Psoas muscle (tissue), 8 donors: Measurements from ENCODE around the gene SYNC. TPM values are rescaled to one million over a fixed set of nuclear protein-coding genes. Genes with fewer than 3 reads are reported as not detected.

Experiments
- ATAC-seq, 4 donors: fragments of 200-7000 bp; cut with Tn5 transposase; one replicate each; pipeline ENCODE4 v1.9.1; 2020; ENCODE audit warnings: moderate library complexity in 3 of 4, mild to moderate bottlenecking in 2 of 4
- DNase-seq, 2 donors: peaks; one replicate each; pipeline ENCODE4 v3.0.0-alpha.2; 2020
- H3K27ac ChIP-seq: fragments of 200-600 bp; one replicate; pipeline ENCODE4 v1.8.0; 2022
- H3K27me3 ChIP-seq, 3 donors: fragments of 200-600 bp in 1 of 3; one replicate each; pipeline versions ENCODE4 v1.6.1 to v1.8.0; 2013 to 2022; ENCODE audit warnings: low read length in 2 of 3, mild to moderate bottlenecking in 2 of 3, moderate library complexity in 1 of 3; ENCODE audit not compliant: insufficient read depth in 3 of 3
- H3K36me3 ChIP-seq, 2 donors: fragments of 200-600 bp in 1 of 2; one replicate each; pipeline versions ENCODE4 v1.6.1 to v1.8.0; 2013 to 2022; ENCODE audit warnings: low read depth in 1 of 2, mild to moderate bottlenecking in 1 of 2, moderate library complexity in 1 of 2; ENCODE audit not compliant: insufficient read depth in 1 of 2
- H3K4me1 ChIP-seq: fragments of 200-600 bp; one replicate; pipeline ENCODE4 v1.8.0; 2022
- H3K4me3 ChIP-seq: fragments of 200-600 bp; one replicate; pipeline ENCODE4 v1.8.0; 2022; ENCODE audit warnings: mild to moderate bottlenecking
- H3K9me3 ChIP-seq: fragments of 200-600 bp; one replicate; pipeline ENCODE4 v1.8.0; 2022
- WGBS, 3 donors: extraction: QIAGEN DNeasy Blood & Tissue Kit; methylation state at CpG; one replicate each; pipeline versions ENCODE4 v1.1.6 to v1.1.7; 2013; 5-methylcytosine and 5-hydroxymethylcytosine counted together
- intact Hi-C, 2 donors: fragments of 100-400 bp; cut with DNase I; formaldehyde crosslinking; loops; one replicate each; pipeline versions ENCODE4 v1.11.0 to v1.14.2; 2022
- polyA plus RNA-seq, 3 donors: library from polyadenylated mRNA; stranded (reverse); fragments of 200-250 nt; gene quantifications; one replicate each; pipeline ENCODE4 v1.2.3, GENCODE V29; 2013
- total RNA-seq, 4 donors: library from RNA; stranded (reverse); fragmentation: NEBNext Ultra II Directional in 2 of 4; extraction: Animal tissue kit (Norgen Biotek cat#: 25700) in 2 of 4; gene quantifications; one replicate each; pipeline versions ENCODE4 v1.2.1 to v1.2.4, GENCODE V29; 2021 to 2023
- TF ChIP-seq, protein P1 (sequence below): fragments of 200-600 bp; IDR thresholded peaks from one replicate; pipeline ENCODE4 v1.8.0; 2022; ENCODE audit warnings: antibody characterized with exemption
- donor health status: healthy with polysubstance abuse.
- donor health status: DM: no; HTN: no; CAD: no; lungs with moderate emphysema.
- donor health status: Bipolar disorder and iron deficiency.
- donor health status: healthy.
- donor health status: DM: yes; HTN: yes; CAD: no.
- donor health status: DM: no; HTN: no; CAD: no.
- donor health status: DM: no; HTN: no; CAD: no.
- donor health status: DM: yes; HTN: yes; CAD: no.

The SYNC gene
- total and polyA plus RNA-seq, 7 donors: 40.4 to 82.5 (median 52.6) TPM

DNA sequence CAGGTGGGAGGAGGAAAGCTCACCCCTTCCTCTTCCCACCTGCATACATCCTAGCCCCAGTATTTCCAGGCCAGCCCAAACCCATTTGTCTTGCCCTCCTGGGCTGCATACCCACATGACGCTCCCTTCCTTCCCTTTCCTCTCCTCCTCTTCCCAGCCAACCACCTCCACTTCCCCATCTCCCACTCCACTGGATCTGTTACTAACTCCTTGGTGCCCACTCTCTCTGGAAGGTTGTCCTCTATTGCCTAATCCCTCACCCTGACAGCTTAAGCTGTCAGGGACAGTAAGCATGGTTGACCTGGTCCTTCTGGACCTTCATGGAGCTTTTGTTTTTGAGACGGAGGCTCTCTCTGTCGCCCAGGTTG, 23.0 kb upstream of the SYNC start:
- no peak overlapping the region for H3K27ac ChIP-seq

DNA sequence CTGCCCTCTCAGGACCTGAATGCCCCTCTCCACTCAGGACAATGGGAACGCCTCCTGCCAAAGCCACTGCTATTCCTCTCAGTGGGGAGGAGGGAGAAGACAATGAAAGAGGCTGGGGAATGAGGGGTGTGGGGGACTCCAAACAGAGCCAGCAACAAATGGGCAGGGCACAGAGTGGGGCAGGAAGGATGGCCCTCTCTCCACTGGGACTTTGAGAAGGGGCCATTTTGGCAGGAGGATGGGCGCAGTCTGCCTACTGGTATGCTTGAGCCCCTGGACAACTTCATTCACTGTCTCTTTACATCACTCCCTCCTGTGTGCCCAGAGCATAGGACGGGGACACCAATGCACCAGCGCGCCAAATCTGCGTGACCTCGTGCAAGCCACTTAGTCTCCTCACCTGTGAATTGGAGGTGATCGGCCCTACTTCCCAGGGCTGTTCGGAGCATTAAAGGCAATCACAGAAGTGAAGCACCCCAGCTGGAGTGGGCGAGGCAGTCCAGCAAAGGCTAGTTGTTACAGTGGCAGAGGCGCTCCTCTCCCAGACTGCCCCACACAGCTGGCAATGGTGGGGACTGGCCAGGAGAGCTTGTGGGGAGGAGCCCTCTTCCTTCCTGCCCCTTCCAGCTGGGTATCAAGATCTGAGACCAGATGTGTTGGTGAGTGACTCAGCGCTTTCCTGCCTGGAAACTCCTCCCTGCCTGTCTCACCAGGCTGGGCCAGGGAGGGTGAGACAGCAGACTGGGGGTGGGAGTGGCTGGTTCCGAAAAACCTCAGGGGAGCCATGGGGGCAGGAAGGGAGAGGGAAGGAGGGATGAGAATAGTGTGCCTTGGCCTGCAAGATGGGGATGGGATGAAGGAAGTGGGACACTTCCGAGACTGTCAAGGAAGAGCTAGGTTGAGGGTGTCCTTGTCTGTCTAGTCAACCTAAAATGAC, 22.4 kb upstream of the SYNC start:
- H3K9me3 ChIP-seq: no peaks in the 10 kb centered on the region
- DNase-seq (peak; percentile 70 to 74), ATAC-seq (peak; percentile 60 to 86 (median 80))
- peaks cover 7% of the 10 kb centered on the region for H3K4me1 ChIP-seq
- H3K4me3 ChIP-seq: no peak overlapping the region
- H3K27me3 ChIP-seq: no peaks in the 10 kb centered on the region
- H3K36me3 ChIP-seq: no peaks in the 10 kb centered on the region
- TF ChIP-seq, protein P1, sequence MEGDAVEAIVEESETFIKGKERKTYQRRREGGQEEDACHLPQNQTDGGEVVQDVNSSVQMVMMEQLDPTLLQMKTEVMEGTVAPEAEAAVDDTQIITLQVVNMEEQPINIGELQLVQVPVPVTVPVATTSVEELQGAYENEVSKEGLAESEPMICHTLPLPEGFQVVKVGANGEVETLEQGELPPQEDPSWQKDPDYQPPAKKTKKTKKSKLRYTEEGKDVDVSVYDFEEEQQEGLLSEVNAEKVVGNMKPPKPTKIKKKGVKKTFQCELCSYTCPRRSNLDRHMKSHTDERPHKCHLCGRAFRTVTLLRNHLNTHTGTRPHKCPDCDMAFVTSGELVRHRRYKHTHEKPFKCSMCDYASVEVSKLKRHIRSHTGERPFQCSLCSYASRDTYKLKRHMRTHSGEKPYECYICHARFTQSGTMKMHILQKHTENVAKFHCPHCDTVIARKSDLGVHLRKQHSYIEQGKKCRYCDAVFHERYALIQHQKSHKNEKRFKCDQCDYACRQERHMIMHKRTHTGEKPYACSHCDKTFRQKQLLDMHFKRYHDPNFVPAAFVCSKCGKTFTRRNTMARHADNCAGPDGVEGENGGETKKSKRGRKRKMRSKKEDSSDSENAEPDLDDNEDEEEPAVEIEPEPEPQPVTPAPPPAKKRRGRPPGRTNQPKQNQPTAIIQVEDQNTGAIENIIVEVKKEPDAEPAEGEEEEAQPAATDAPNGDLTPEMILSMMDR: no peak
- no peak overlapping the region for H3K27ac ChIP-seq
- 54 to 64% (median 64%) methylated on average over 14 of the region's 14 CpGs for WGBS, 3 donors
- intact Hi-C loops: no loop called here

More for the DNA sequence above, 23.0 kb upstream of the SYNC start:
- no peak overlapping the region for H3K4me3 ChIP-seq
- TF ChIP-seq, protein P1: no peak
- 91 to 94% (median 91%) methylated on average over 3 of the region's 3 CpGs for WGBS, 3 donors
- intact Hi-C loops: no loop called here
- no peaks in the 10 kb centered on the region for H3K36me3 ChIP-seq
- no peak for DNase-seq
- no peaks in the 10 kb centered on the region for H3K9me3 ChIP-seq
- no peak for ATAC-seq
- H3K27me3 ChIP-seq: no peaks in the 10 kb centered on the region
- peaks cover 7% of the 10 kb centered on the region for H3K4me1 ChIP-seq

DNA sequence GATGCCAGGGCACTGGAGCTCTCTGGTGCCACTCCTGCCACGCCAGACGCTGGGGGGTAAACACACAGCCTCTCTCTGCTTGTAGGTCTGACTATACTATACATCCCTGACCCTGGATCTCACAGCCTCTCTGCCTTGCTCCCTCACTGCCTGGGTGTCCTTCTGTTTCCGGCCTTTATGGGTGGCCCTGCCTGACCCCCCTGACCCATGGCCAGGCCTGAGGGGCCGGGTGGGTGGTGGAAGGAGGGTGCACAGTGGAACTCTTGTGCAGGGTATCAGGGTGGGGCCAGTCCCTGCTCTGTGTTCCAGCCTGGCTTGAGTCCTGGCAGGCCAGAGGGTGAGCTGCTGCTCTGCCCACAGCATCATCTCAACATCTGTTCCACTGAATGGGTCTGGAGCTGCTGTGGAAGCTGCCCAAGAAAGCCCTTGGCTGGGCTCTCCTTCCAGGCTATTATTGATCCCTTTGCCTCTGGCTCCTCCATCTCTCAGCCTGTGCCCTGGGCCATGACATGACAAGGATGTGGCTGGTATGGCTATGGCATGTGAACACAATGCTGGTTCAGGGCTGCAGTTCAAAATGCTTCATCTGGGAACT, 17.2 kb upstream of the SYNC start:
- Histone ChIP-seq H3K27ac (no peak overlapping the region), H3K27me3 (no peaks in the 10 kb centered on the region), H3K4me3 (no peak overlapping the region), H3K9me3 (no peaks in the 10 kb centered on the region), H3K4me1 (no peaks in the 10 kb centered on the region), H3K36me3 (no peaks in the 10 kb centered on the region)
- 83 to 89% (median 87%) methylated on average over 4 of the region's 4 CpGs for WGBS, 3 donors
- TF ChIP-seq, protein P1: no peak
- DNase-seq (no peak), ATAC-seq (no peak)
- intact Hi-C loops: loop anchor here in 1 of 2 donors (5.0 kb wide), 1 partner anchor 33 kb away; no protein-coding TSS in a partner anchor

DNA sequence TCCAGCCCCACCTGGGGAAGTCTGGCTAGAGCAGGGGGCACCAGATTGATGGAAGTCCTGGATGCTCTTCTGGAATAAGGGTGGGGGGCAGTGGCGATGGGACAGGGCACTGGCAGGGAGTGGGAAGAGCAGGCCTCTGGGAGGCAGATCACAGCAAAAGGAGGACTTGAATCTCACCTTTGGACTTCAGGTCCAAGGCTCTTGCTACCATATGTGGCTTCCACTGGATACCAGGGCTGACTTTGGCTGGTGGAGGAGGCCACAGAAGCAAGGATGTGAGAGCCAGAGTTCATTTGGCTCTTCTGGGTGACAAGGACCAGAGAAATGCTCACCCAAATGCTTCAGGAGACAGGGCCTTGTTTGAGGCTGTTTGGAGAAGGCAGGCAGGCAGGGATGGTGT, 16.0 kb upstream of the SYNC start:
- Histone ChIP-seq H3K9me3 (no peaks in the 10 kb centered on the region), H3K27ac (no peak overlapping the region), H3K4me1 (no peaks in the 10 kb centered on the region), H3K4me3 (no peak overlapping the region), H3K27me3 (no peaks in the 10 kb centered on the region), H3K36me3 (no peaks in the 10 kb centered on the region)
- ATAC-seq (no peak), DNase-seq (no peak)
- TF ChIP-seq, protein P1: no peak
- WGBS, 3 donors: 92 to 94% (median 92%) methylated on average over 1 of the region's 1 CpG
- intact Hi-C loops: loop anchor here in 1 of 2 donors (5.0 kb wide), 1 partner anchor 34 kb away; no protein-coding TSS in a partner anchor
